Keratinocyte (primary cell): ENCODE data around the gene IL11RA. TPM values are rescaled to one million over a fixed set of nuclear protein-coding genes. Genes with fewer than 3 reads are reported as not detected.

Experiments
- DNase-seq: peaks from one replicate; pipeline ENCODE4 v3.0.0-alpha.2; 2011; ENCODE audit warnings: low read depth, missing footprints, low spot score
- FAIRE-seq: peaks from 2 replicates; lab custom pipeline; 2011; peaks lifted over from hg19 to GRCh38; lab: Jason Lieb, UNC
- H2AFZ ChIP-seq: 2 replicates; pipeline ENCODE4 v1.6.0; 2012; ENCODE audit warnings: low read length, control low read depth, inconsistent platforms; ENCODE audit not compliant: control insufficient read depth
- H3K27ac ChIP-seq: 2 replicates; pipeline ENCODE4 v1.5.1; 2011; ENCODE audit warnings: low read length; ENCODE audit not compliant: control insufficient read depth, insufficient read depth
- H3K27me3 ChIP-seq: 3 replicates; pipeline ENCODE4 v1.6.0; 2011; ENCODE audit warnings: low read length; ENCODE audit not compliant: control insufficient read depth, insufficient read depth; ENCODE audit errors: extremely low read depth
- H3K36me3 ChIP-seq, 2 experiments: 2 replicates in 1 of 2; 3 replicates in 1 of 2; pipeline ENCODE4 v1.5.1; 2011; ENCODE audit warnings: low read length in 2 of 2, mild to moderate bottlenecking in 1 of 2; ENCODE audit not compliant: control insufficient read depth in 2 of 2, insufficient read depth in 2 of 2; ENCODE audit errors: extremely low read depth in 1 of 2
- H3K4me1 ChIP-seq: 3 replicates; pipeline ENCODE4 v1.5.1; 2011; ENCODE audit warnings: low read length; ENCODE audit not compliant: control insufficient read depth, insufficient read depth; ENCODE audit errors: extremely low read depth
- H3K4me2 ChIP-seq: 3 replicates; pipeline ENCODE4 v1.6.0; 2011; ENCODE audit warnings: low read depth, low read length; ENCODE audit not compliant: control insufficient read depth, insufficient read depth; ENCODE audit errors: extremely low read depth
- H3K4me3 ChIP-seq, 3 experiments: fragments of 200-600 bp in 1 of 3; sonication (generic) in 1 of 3; 2 replicates in 2 of 3; 3 replicates in 1 of 3; pipeline ENCODE4 v1.5.1; 2011 to 2016; ENCODE audit warnings: low read length in 3 of 3, mild to moderate bottlenecking in 3 of 3, control low read depth in 2 of 3, inconsistent platforms in 1 of 3, low read depth in 1 of 3, mixed read lengths in 1 of 3, mixed run types in 1 of 3, moderate library complexity in 1 of 3; ENCODE audit not compliant: control insufficient read depth in 2 of 3, insufficient read depth in 2 of 3; ENCODE audit errors: extremely low read depth in 1 of 3
- H3K79me2 ChIP-seq: 2 replicates; pipeline ENCODE4 v1.6.0; 2012; ENCODE audit warnings: low read length; ENCODE audit not compliant: control insufficient read depth, insufficient read depth
- H3K9ac ChIP-seq: 3 replicates; pipeline ENCODE4 v1.6.0; 2011; ENCODE audit warnings: low read length; ENCODE audit not compliant: control insufficient read depth, insufficient read depth; ENCODE audit errors: extremely low read depth
- H3K9me1 ChIP-seq: 3 replicates; pipeline ENCODE4 v1.6.0; 2011; ENCODE audit warnings: low read length; ENCODE audit not compliant: control insufficient read depth, insufficient read depth; ENCODE audit errors: extremely low read depth
- H3K9me3 ChIP-seq: 2 replicates; pipeline ENCODE4 v1.5.1; 2012; ENCODE audit warnings: low read depth, low read length; ENCODE audit not compliant: control insufficient read depth
- H4K20me1 ChIP-seq: 3 replicates; pipeline ENCODE4 v1.6.0; 2011; ENCODE audit warnings: low read length; ENCODE audit not compliant: control insufficient read depth, insufficient read depth; ENCODE audit errors: extremely low read depth
- EZH2 ChIP-seq: IDR thresholded peaks from one replicate; pipeline ENCODE4 v1.6.1; 2012; ENCODE audit warnings: inconsistent platforms, mild to moderate bottlenecking, low read length, moderate library complexity
- dilution Hi-C: fragments of 300-500 bp; cut with MboI; formaldehyde crosslinking; loops from one replicate; pipeline ENCODE4 v1.7.0; 2020; ENCODE audit warnings: low sequenced_read_pairs; ENCODE audit not compliant: extremely low pct_ligation_motif_present
- polyA plus RNA-seq, 5 experiments: library from polyadenylated mRNA; depleted of rRNA in 3 of 5; stranded (reverse) in 3 of 5; stranded (forward) in 1 of 5; unstranded in 1 of 5; fragments of >200 nt; gene quantifications; 1 replicate in 1 of 5; 2 replicates in 3 of 5; 3 replicates in 1 of 5; pipeline versions ENCODE4 v1.2.1 to v1.2.3, GENCODE V29; 2011 to 2012; ENCODE audit warnings: missing spikeins in 2 of 5, low read depth in 1 of 5, low replicate concordance in 1 of 5
- TF ChIP-seq, protein P1 (sequence below), 3 experiments: IDR thresholded peaks in 1 of 3; conservative IDR thresholded peaks in 1 of 3; optimal IDR thresholded peaks in 1 of 3; 2 replicates in 2 of 3; 3 replicates in 1 of 3; pipeline versions ENCODE3 to v1.5.1; 2011; ENCODE audit warnings: low read length in 3 of 3, mild to moderate bottlenecking in 3 of 3, moderate library complexity in 2 of 3, control low read depth in 1 of 3, inconsistent platforms in 1 of 3; ENCODE audit not compliant: insufficient read depth in 2 of 3; ENCODE audit errors: extremely low read depth in 1 of 3

Gene IL11RA
- polyA plus RNA-seq, 1 donor (not counting 4 experiments of a cell fraction or from before 2014, with no cell fraction given), result 3.1 TPM

DNA sequence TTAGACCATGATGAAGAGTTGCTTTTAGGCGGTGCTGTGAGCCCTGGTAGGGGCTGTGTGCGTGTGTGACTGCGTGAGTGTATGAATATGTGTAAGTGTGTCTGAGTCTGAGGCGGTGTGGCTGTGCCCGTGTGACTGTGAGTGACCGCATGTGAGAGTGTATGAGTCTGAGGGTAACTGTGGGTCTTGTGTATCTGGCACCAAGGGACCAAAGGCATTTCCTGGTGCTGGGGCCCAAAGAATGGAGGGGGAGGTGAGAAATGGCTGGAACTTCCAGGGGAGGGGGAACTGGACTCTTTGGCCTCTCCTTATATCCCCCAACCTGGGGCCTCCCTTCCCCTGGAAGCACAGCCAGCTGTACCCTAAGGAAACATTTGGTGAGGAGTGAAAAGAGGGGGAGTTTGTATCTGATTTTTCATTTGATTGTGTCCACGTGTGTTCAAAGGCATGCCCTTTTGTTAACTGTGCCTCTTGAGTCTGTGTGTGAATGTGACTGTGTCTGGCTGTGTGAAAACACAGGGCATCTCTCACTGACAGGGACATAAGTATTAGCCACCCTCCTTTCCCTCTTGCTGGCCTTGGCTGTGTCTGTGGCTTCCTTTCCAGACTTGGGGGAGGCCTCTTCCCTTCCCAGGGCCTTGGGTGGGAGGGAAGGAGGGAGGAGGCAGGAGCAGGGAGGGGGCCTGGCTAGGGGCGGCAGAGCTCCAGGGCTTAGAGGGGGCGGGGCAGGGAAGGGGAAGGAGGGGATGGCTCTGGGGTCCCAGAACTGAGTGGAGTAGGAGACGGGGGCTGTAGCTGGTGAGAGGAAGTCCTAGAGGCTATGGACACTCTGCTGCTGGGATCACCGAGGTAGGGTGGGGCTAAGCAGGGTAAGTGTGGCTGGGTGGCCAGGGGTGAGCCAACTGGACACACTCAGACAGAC, 1.4 kb downstream of the IL11RA start:
- H3K27ac ChIP-seq, result no peak overlapping the region
- no peaks in the 10 kb centered on the region for H4K20me1 ChIP-seq
- H2AFZ ChIP-seq, result no peak overlapping the region
- no peaks in the 10 kb centered on the region for H3K9me1 ChIP-seq
- H3K9me3 ChIP-seq, result no peaks in the 10 kb centered on the region
- DNase-seq (no peak), FAIRE-seq (no peak)
- dilution Hi-C loops, result no loop called here
- peaks cover 19% of the 10 kb centered on the region for H3K4me1 ChIP-seq
- peaks cover 5% of the 10 kb centered on the region for H3K27me3 ChIP-seq
- H3K4me2 ChIP-seq, result no peak overlapping the region
- no peak overlapping the region for H3K4me3 ChIP-seq
- H3K9ac ChIP-seq, result no peak overlapping the region
- H3K79me2 ChIP-seq, result peaks cover 2% of the 10 kb centered on the region
- TF ChIP-seq, protein P1, sequence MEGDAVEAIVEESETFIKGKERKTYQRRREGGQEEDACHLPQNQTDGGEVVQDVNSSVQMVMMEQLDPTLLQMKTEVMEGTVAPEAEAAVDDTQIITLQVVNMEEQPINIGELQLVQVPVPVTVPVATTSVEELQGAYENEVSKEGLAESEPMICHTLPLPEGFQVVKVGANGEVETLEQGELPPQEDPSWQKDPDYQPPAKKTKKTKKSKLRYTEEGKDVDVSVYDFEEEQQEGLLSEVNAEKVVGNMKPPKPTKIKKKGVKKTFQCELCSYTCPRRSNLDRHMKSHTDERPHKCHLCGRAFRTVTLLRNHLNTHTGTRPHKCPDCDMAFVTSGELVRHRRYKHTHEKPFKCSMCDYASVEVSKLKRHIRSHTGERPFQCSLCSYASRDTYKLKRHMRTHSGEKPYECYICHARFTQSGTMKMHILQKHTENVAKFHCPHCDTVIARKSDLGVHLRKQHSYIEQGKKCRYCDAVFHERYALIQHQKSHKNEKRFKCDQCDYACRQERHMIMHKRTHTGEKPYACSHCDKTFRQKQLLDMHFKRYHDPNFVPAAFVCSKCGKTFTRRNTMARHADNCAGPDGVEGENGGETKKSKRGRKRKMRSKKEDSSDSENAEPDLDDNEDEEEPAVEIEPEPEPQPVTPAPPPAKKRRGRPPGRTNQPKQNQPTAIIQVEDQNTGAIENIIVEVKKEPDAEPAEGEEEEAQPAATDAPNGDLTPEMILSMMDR (optimal IDR thresholded peaks at IDR 0.05 in 1 of 3, IDR thresholded peaks at IDR 0.05 in 1 of 3, conservative IDR thresholded peaks at IDR 0.05 in 1 of 3; ENCODE audit: extremely low read depth in 1 of 3, insufficient read depth in 2 of 3, low read length in 3 of 3), result no peak
- TF ChIP-seq EZH2, result no peak
- peaks cover 2 to 13% of the 10 kb centered on the region in 2 experiments for H3K36me3 ChIP-seq

DNA sequence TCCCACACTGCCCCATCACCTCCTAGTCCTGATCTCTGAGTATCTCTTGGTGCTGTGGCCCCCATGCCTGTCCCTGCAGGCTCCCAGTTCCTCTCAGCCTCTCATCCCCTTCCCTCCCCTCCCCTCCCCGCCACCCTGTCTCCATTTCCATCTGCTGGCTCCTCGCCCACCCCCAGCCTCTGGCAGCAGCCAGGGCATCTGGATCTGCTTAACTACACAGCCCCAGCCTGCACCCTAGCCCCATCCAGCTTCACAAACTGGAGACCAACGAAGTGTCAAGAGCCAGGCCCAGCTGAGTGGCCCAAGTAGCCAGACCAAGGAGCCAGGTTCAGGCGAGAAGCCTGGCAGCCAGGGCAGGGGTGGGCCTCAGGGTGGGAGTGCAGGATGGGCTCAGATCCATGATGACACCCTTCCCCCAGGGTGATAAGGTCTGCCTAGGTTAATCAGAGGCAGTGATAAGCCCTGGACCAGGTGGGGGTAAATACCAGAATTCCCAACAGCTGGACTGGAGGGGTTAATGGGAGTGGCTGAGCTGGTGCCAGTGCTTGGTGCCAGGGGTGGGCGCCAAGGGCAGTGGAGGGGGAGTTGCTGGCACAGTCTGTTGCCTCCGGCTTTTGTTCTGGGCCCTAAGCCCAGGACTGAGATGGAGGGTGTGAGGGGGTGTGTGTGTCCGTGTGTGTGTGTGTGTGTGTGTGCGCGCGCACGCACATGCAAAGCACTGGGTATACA, 2.5 kb downstream of the IL11RA start:
- no peak overlapping the region for H2AFZ ChIP-seq
- TF ChIP-seq, protein P1 (optimal IDR thresholded peaks at IDR 0.05 in 1 of 3, IDR thresholded peaks at IDR 0.05 in 1 of 3, conservative IDR thresholded peaks at IDR 0.05 in 1 of 3; ENCODE audit: extremely low read depth in 1 of 3, insufficient read depth in 2 of 3, low read length in 3 of 3), result no peak
- TF ChIP-seq EZH2, result no peak

More for the DNA sequence above, 2.5 kb downstream of the IL11RA start:
- Histone ChIP-seq H3K9ac (no peak overlapping the region), H3K4me2 (no peak overlapping the region), H3K27me3 (peaks cover 5% of the 10 kb centered on the region), H4K20me1 (no peaks in the 10 kb centered on the region), H3K36me3 (peaks cover 0 to 6% of the 10 kb centered on the region in 2 experiments), H3K79me2 (no peaks in the 10 kb centered on the region), H3K9me1 (no peaks in the 10 kb centered on the region), H3K9me3 (no peaks in the 10 kb centered on the region), H3K4me1 (peaks cover 22% of the 10 kb centered on the region), H3K4me3 (no peak overlapping the region), H3K27ac (no peak overlapping the region)
- DNase-seq (no peak), FAIRE-seq (no peak)
- dilution Hi-C loops, result no loop called here
